Endothelial cell of umbilical vein (primary cell): Measurements from ENCODE around the gene RASGEF1C. TPM values are rescaled to one million over a fixed set of nuclear protein-coding genes. Genes with fewer than 3 reads are reported as not detected.

Experiments
- Bru-seq: library from RNA; stranded (reverse); fragments of 400-500 nt; gene quantifications from one replicate; lab custom pipeline; 2021; lab: Mats Ljungman, UMichigan
- BruChase-seq, 2 experiments: library from RNA; stranded (reverse); fragments of 400-500 nt; gene quantifications; one replicate each; lab custom pipeline; 2021; lab: Mats Ljungman, UMichigan
- BruUV-seq: library from RNA; stranded (reverse); fragments of 400-500 nt; replicated peaks from 2 replicates; lab custom pipeline; 2021; lab: Mats Ljungman, UMichigan
- CTCF ChIA-PET: fragments of 300-600, 350-600 bp; sonication (Branson Sonifier 250); formaldehyde crosslinking; loops from one replicate; lab custom pipeline; 2021; ENCODE audit warnings: antibody characterized with exemption, inconsistent platforms; lab: Charles Lee
- POLR2A ChIA-PET: fragments of 300-600, 350-600 bp; sonication (Branson Sonifier 250); formaldehyde crosslinking; loops from one replicate; lab custom pipeline; 2021; ENCODE audit warnings: antibody characterized with exemption, inconsistent platforms; lab: Charles Lee
- DNase-seq: peaks from one replicate; pipeline ENCODE4 v3.0.0-alpha.2; 2011; ENCODE audit warnings: low read depth, low spot score
- FAIRE-seq: peaks from 2 replicates; lab custom pipeline; 2011; peaks lifted over from hg19 to GRCh38; lab: Jason Lieb, UNC
- H2AFZ ChIP-seq: 2 replicates; pipeline ENCODE4 v1.6.0; 2012; ENCODE audit warnings: low read depth, low read length, control low read depth, inconsistent platforms
- H3K27ac ChIP-seq: 2 replicates; pipeline ENCODE4 v1.5.1; 2011; ENCODE audit warnings: low read depth, mild to moderate bottlenecking, control low read depth, low read length, moderate library complexity; ENCODE audit not compliant: insufficient read depth
- H3K27me3 ChIP-seq, 2 experiments: 2 replicates each; pipeline versions ENCODE4 v1.6.0 to v1.6.1; 2011; ENCODE audit warnings: low read length in 2 of 2, mixed read lengths in 1 of 2; ENCODE audit not compliant: control insufficient read depth in 2 of 2, insufficient read depth in 2 of 2
- H3K36me3 ChIP-seq, 2 experiments: 2 replicates in 1 of 2; 3 replicates in 1 of 2; pipeline ENCODE4 v1.5.1; 2011; ENCODE audit warnings: low read length in 2 of 2, mild to moderate bottlenecking in 1 of 2, moderate library complexity in 1 of 2; ENCODE audit not compliant: control insufficient read depth in 2 of 2, insufficient read depth in 2 of 2; ENCODE audit errors: extremely low read depth in 1 of 2
- H3K4me1 ChIP-seq: 3 replicates; pipeline ENCODE4 v1.5.1; 2011; ENCODE audit warnings: mild to moderate bottlenecking, low read length; ENCODE audit not compliant: control insufficient read depth, insufficient read depth; ENCODE audit errors: extremely low read depth
- H3K4me2 ChIP-seq: 2 replicates; pipeline ENCODE4 v1.6.1; 2011; ENCODE audit warnings: low read length, control low read depth, mixed read lengths; ENCODE audit not compliant: insufficient read depth
- H3K4me3 ChIP-seq, 3 experiments: fragments of 200-600 bp in 1 of 3; sonication (generic), shearing (Covaris generic) in 1 of 3; replicated peaks in 1 of 3; 2 replicates each; pipeline ENCODE4 v1.5.1; 2011 to 2016; ENCODE audit warnings: control low read depth in 3 of 3, low read length in 3 of 3, mild to moderate bottlenecking in 2 of 3, inconsistent platforms in 1 of 3, low read depth in 1 of 3, moderate library complexity in 1 of 3; ENCODE audit not compliant: insufficient read depth in 1 of 3
- H3K79me2 ChIP-seq: 2 replicates; pipeline ENCODE4 v1.6.0; 2012; ENCODE audit warnings: low read length, inconsistent platforms; ENCODE audit not compliant: control insufficient read depth, insufficient read depth
- H3K9ac ChIP-seq: replicated peaks from 2 replicates; pipeline ENCODE3; 2011; ENCODE audit warnings: low read length, control low read depth; ENCODE audit not compliant: insufficient read depth; ENCODE audit errors: extremely low read depth
- H3K9me1 ChIP-seq: replicated peaks from 3 replicates; pipeline ENCODE4 v1.6.0; 2011; ENCODE audit warnings: mild to moderate bottlenecking, low read length; ENCODE audit not compliant: control insufficient read depth, insufficient read depth; ENCODE audit errors: extremely low read depth
- H3K9me3 ChIP-seq: replicated peaks from 2 replicates; pipeline ENCODE4 v1.5.1; 2012; ENCODE audit warnings: low read length, inconsistent platforms; ENCODE audit not compliant: control insufficient read depth, insufficient read depth
- H4K20me1 ChIP-seq: replicated peaks from 2 replicates; pipeline ENCODE3; 2011; ENCODE audit warnings: mild to moderate bottlenecking, low read length; ENCODE audit not compliant: control insufficient read depth, insufficient read depth; ENCODE audit errors: extremely low read depth
- EZH2 ChIP-seq: IDR thresholded peaks from 2 replicates; pipeline ENCODE4 v1.6.1; 2012; ENCODE audit warnings: borderline replicate concordance, low read depth, mild to moderate bottlenecking, moderate library complexity, low read length, inconsistent platforms; ENCODE audit not compliant: severe bottlenecking
- JUN ChIP-seq: IDR thresholded peaks from 2 replicates; pipeline ENCODE4 v1.6.1; 2011; ENCODE audit warnings: borderline replicate concordance, low read depth; ENCODE audit not compliant: insufficient read length, insufficient read depth
- POLR2A ChIP-seq: IDR thresholded peaks from 2 replicates; pipeline ENCODE4 v1.6.1; 2012; ENCODE audit warnings: low read depth, mild to moderate bottlenecking, control low read depth, low read length
- POLR2AphosphoS5 ChIP-seq: IDR thresholded peaks from 2 replicates; pipeline ENCODE4 v1.6.1; 2012; ENCODE audit warnings: low read depth, mild to moderate bottlenecking, control low read depth, low read length, moderate library complexity; ENCODE audit not compliant: insufficient read depth
- dilution Hi-C: fragments of 300-500 bp; cut with MboI; formaldehyde crosslinking; loops from one replicate; pipeline ENCODE4 v1.15.0; 2019; ENCODE audit warnings: low sequenced_read_pairs; ENCODE audit not compliant: extremely low pct_ligation_motif_present
- intact Hi-C: fragments of 100-400 bp; cut with micrococcal nuclease; formaldehyde crosslinking; loops from one replicate; pipeline ENCODE4 v1.10.0; 2022
- long read RNA-seq: library from polyadenylated mRNA; stranded (forward); transcript quantifications from one replicate; pipeline ENCODE4 v2.0.0, GENCODE V29; 2021
- polyA minus RNA-seq, 3 experiments: library from RNA; depleted of rRNA, polyadenylated mRNA; stranded (reverse); fragments of >200 nt; gene quantifications; 1 replicate in 1 of 3; 2 replicates in 2 of 3; pipeline ENCODE4 v1.2.3, GENCODE V29; 2011
- polyA plus RNA-seq, 4 experiments: library from polyadenylated mRNA; depleted of rRNA in 3 of 4; stranded (reverse) in 3 of 4; unstranded in 1 of 4; fragments of >200 nt; gene quantifications; 2 replicates each; pipeline versions ENCODE4 v1.2.1 to v1.2.3, GENCODE V29; 2011 to 2012; ENCODE audit warnings: missing spikeins in 1 of 4
- total RNA-seq: library from RNA; stranded (reverse); gene quantifications from 2 replicates; pipeline ENCODE4 v1.2.3, GENCODE V29; 2021
- TF ChIP-seq, protein P1 (sequence below), 2 donors: IDR thresholded peaks; 1 replicate in 1 of 2; 2 replicates in 1 of 2; pipeline ENCODE4 v1.5.1; 2011; ENCODE audit warnings: low read length in 2 of 2, mild to moderate bottlenecking in 2 of 2, moderate library complexity in 2 of 2, control low read depth in 1 of 2, inconsistent platforms in 1 of 2, low read depth in 1 of 2; ENCODE audit not compliant: insufficient read depth in 1 of 2; ENCODE audit errors: extremely low read depth in 1 of 2
- TF ChIP-seq, protein P2 (sequence below): IDR thresholded peaks from 2 replicates; pipeline ENCODE4 v1.6.1; 2011; ENCODE audit not compliant: insufficient read depth, insufficient read length

RASGEF1C gene
- not detected in 2 replicates for total RNA-seq
- not detected in 2 replicates for polyA plus RNA-seq
- polyA plus RNA-seq (2011; cell fraction: cytosol; rRNA removed) = not detected in 2 replicates
- not detected in 2 replicates for polyA plus RNA-seq (2011; cell fraction: nucleus; rRNA removed)
- not detected in 2 replicates for polyA plus RNA-seq (2012)
- polyA minus RNA-seq = not detected in 2 replicates
- 0.92 TPM for polyA minus RNA-seq (2011; cell fraction: cytosol; rRNA and poly(A)+ RNA removed)
- not detected in 2 replicates for polyA minus RNA-seq (2011; cell fraction: nucleus; rRNA and poly(A)+ RNA removed)
- Bru-seq, nascent RNA = percentile 6 among the genes with signal in this experiment
- percentile 8 among the genes with signal in this experiment for BruChase-seq, experiment 1, labeled RNA remaining after a 6-hour chase
- BruChase-seq, experiment 2, labeled RNA remaining after a 2-hour chase = percentile 5 among the genes with signal in this experiment
- long read RNA-seq = 0 reads

DNA sequence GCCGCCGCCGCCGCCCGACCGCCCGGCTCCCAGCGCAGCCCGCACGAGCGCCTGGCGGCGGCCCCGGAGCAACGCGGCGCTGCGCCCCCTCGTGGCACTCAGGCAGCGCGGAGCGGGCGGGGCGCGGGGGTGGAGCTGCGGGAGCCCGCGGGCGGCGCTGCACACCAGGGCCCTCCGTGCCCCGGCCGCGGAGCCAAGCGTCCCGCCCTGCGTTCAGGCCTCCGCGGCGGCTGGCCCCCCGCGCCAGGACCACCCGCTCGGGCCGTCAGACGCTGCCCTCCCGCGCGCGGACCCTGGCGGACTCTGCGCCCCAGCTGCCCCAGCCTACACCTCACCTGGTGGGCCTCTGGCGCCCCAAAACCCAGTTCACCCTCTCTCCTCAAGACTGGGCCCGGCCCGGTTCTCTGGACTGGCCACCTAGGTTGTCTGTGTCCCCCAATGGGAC lies at the start of gene RASGEF1C:
Gene RASGEF1C, minus strand, starts transcription at position 75 of the 445 bp plus-strand sequence. CDS start 71,159 bp downstream, outside the sequence.
- FAIRE-seq = no peak
- POLR2A ChIA-PET = no interaction called here
- Histone ChIP-seq H3K4me1 (peaks cover 3% of the 10 kb centered on the region), H3K27me3 (peaks cover 10 to 21% of the 10 kb centered on the region in 2 experiments), H2AFZ (peak within 1 kb of the TSS; percentile 26), H3K9ac (no peak within 1 kb of the TSS), H3K27ac (no peak within 1 kb of the TSS), H4K20me1 (no peaks in the 10 kb centered on the region), H3K9me3 (no peaks in the 10 kb centered on the region), H3K9me1 (no peaks in the 10 kb centered on the region), H3K36me3 (no peaks in the 10 kb centered on the region), H3K4me2 (peak within 1 kb of the TSS; percentile 26), H3K79me2 (no peaks in the 10 kb centered on the region), H3K4me3 (peak within 1 kb of the TSS in 1 of 3 experiments; percentile 27)
- BruUV-seq = no TSS peak
- intact Hi-C loops = loop anchor here (1.0 to 2.0 kb wide), 2 partner anchors 82 to 120 kb away; no protein-coding TSS in a partner anchor
- CTCF ChIA-PET = interaction anchor here (0.5 to 2.4 kb wide), 36 partner anchors 9 to 446 kb away, joined by 3 to 36 read pairs (median 4); partner anchors contain the start of gene GFPT2
- dilution Hi-C loops = no loop called here
- peak; percentile 40 for DNase-seq
- TF ChIP-seq POLR2AphosphoS5 = peak; percentile 42
- no peak for TF ChIP-seq JUN
- TF ChIP-seq, protein P1, sequence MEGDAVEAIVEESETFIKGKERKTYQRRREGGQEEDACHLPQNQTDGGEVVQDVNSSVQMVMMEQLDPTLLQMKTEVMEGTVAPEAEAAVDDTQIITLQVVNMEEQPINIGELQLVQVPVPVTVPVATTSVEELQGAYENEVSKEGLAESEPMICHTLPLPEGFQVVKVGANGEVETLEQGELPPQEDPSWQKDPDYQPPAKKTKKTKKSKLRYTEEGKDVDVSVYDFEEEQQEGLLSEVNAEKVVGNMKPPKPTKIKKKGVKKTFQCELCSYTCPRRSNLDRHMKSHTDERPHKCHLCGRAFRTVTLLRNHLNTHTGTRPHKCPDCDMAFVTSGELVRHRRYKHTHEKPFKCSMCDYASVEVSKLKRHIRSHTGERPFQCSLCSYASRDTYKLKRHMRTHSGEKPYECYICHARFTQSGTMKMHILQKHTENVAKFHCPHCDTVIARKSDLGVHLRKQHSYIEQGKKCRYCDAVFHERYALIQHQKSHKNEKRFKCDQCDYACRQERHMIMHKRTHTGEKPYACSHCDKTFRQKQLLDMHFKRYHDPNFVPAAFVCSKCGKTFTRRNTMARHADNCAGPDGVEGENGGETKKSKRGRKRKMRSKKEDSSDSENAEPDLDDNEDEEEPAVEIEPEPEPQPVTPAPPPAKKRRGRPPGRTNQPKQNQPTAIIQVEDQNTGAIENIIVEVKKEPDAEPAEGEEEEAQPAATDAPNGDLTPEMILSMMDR (IDR thresholded peaks at IDR 0.05; ENCODE audit: extremely low read depth in 1 of 2, insufficient read depth in 1 of 2, low read depth in 1 of 2, low read length in 2 of 2) = peak; percentile 36 to 46
- TF ChIP-seq, protein P2, sequence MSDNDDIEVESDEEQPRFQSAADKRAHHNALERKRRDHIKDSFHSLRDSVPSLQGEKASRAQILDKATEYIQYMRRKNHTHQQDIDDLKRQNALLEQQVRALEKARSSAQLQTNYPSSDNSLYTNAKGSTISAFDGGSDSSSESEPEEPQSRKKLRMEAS = no peak
- TF ChIP-seq POLR2A = no peak
- no peak for TF ChIP-seq EZH2
